ENCODE measurements around the gene HPD.

The HPD gene

GRCh38 chr12:121809712-121810116 lies 48.9 kb downstream of the HPD start:
- no peak for DNase-seq

- DNase-seq = no peak
Observed at GRCh38 chr12:121808623-121809022, 50.0 kb downstream of the HPD start.

- DNase-seq = no peak
Observed at GRCh38 chr12:121807642-121808347, 50.9 kb downstream of the HPD start.

GRCh38 chr12:121806546-121807423 lies 51.9 kb downstream of the HPD start:
- no peak for DNase-seq

- peak in 2 of 6 experiments; percentile 47 to 48 for DNase-seq
Observed at GRCh38 chr12:121806009-121806545, 52.6 kb downstream of the HPD start.

- peak in 2 of 6 experiments; percentile 16 to 23 for DNase-seq
Observed at GRCh38 chr12:121805171-121806008, 53.3 kb downstream of the HPD start.

GRCh38 chr12:121804417-121805111 lies 54.1 kb downstream of the HPD start:
- DNase-seq = peak; percentile 44 to 69 (median 57)

GRCh38 chr12:121803861-121804416 lies 54.7 kb downstream of the HPD start, which contains the start of gene SETD1B:
Gene SETD1B (plus strand): TSS chr12:121804009. CDS start chr12:121804738, 729 bp downstream.
- peak; percentile 37 to 62 (median 48) for DNase-seq

- DNase-seq = peak; percentile 85 to 99 (median 88)
Observed at GRCh38 chr12:121802843-121803698, 55.6 kb downstream of the HPD start.

- DNase-seq = no peak
Observed at GRCh38 chr12:121802485-121802842, 56.2 kb downstream of the HPD start.

- peak; percentile 51 to 92 (median 76) for DNase-seq
Observed at GRCh38 chr12:121801595-121802484, 56.8 kb downstream of the HPD start.

GRCh38 chr12:121800694-121801594 lies 57.7 kb downstream of the HPD start:
- peak; percentile 40 to 71 (median 58) for DNase-seq

GRCh38 chr12:121799842-121800693 lies 58.6 kb downstream of the HPD start:
- DNase-seq = peak in 5 of 6 experiments; percentile 43 to 79 (median 61)

GRCh38 chr12:121799156-121799841 lies 59.4 kb downstream of the HPD start:
- DNase-seq = peak; percentile 53 to 79 (median 58)

GRCh38 chr12:121798787-121799155 lies 59.9 kb downstream of the HPD start:
- DNase-seq = peak in 1 of 6 experiments; percentile 29

GRCh38 chr12:121797937-121798786 lies 60.5 kb downstream of the HPD start:
- peak in 2 of 6 experiments; percentile 22 to 59 for DNase-seq
